Measurements from ENCODE around the gene FAM20C. TPM values are rescaled to one million over a fixed set of nuclear protein-coding genes. Genes with fewer than 3 reads are reported as not detected.
"Not testable (repeated sequence)": the region's sequence is repeated elsewhere in the genome, so short reads cannot be mapped to it uniquely, and the experiment has no call there.

Gene FAM20C
- total RNA-seq, 1 donor from 2014 or later = 58.8 TPM

DNA sequence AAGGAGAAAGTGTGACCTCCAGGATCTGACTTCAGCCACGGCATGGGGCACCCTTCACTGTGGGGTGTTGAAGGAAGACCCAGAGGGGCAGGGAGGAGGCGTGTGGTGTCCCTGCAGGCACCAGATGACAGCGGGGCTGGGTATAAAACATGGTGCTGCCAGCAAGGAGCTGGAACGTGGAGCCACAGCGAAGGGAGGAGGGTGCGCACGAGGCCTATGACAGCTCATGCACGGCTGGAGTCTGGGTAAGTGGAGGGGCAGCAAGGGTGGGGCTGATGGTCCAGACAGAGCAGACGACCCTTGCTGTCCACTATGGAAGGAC is 69.8 kb downstream of the FAM20C start:
- Histone ChIP-seq H3K27ac (no peak overlapping the region), H3K36me3 (peaks cover 32% of the 10 kb centered on the region), H3K4me1 (peaks cover 4% of the 10 kb centered on the region), H3K4me3 (no peak overlapping the region), H3K27me3 (no peaks in the 10 kb centered on the region), H3K9me3 (no peaks in the 10 kb centered on the region)
- no peak for ATAC-seq
- DNase-seq = peak; percentile 37
- intact Hi-C loops (cut with DNase I) = no loop called here
- TF ChIP-seq CTCF (IDR thresholded peaks at IDR 0.05) = no peak

DNA sequence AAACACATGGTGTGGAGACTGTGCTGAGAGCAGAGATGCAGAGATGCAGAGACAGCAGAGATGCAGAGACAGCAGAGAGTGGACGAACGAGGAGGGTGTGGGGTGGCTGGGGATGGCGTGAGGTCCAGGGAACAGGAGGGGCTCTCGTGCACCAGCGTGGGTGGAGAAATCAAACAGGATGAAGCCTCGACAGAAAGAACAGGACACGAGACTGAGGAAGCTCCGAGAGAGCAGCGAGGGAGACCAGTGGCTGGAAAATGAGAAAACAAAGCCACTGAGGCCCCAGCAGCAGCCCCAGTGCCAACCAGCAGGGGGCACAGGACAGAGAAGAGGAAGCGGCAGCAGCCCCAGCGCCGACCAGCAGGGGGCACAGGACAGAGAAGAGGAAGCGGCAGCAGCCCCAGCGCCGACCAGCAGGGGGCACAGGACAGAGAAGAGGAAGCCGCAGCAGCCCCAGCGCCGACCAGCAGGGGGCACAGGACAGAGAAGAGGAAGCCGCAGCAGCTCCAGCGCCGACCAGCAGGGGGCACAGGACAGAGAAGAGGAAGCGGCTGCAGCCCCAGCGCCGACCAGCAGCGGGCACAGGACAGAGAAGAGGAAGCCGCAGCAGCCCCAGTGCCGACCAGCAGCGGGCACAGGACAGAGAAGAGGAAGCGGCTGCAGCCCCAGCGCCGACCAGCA is 70.4 kb downstream of the FAM20C start:
- H3K36me3 ChIP-seq = peaks cover 29% of the 10 kb centered on the region
- intact Hi-C loops (cut with DNase I); ATAC-seq; H3K4me1 ChIP-seq; H3K27me3 ChIP-seq; H3K4me3 ChIP-seq; H3K9me3 ChIP-seq; H3K27ac ChIP-seq: not testable (repeated sequence)
- DNase-seq = peak; percentile 62

DNA sequence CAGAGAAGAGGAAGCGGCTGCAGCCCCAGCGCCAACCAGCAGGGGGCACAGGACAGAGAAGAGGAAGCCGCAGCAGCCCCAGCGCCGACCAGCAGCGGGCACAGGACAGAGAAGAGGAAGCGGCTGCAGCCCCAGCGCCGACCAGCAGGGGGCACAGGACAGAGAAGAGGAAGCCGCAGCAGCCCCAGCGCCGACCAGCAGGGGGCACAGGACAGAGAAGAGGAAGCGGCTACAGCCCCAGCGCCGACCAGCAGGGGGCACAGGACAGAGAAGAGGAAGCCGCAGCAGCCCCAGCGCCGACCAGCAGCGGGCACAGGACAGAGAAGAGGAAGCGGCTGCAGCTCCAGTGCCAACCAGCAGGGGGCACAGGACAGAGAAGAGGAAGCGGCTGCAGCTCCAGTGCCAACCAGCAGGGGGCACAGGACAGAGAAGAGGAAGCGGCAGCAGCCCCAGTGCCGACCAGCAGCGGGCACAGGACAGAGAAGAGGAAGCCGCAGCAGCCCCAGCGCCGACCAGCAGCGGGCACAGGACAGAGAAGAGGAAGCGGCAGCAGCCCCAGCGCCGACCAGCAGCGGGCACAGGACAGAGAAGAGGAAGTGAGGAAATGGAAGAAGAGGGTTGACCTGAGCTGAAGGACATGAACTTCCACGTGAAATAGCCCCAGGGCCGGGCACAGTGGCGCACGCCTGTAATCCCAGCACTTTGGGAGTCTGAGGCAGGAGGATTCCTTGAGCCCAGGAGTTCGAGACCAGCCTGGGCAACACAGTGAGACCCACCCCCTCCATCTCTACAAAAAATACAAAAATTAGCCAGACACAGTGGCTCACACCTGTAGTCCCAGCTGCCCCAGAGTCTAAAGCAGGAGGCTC is 71.3 kb downstream of the FAM20C start:
- H3K27me3 ChIP-seq; intact Hi-C loops (cut with DNase I); H3K4me1 ChIP-seq; H3K9me3 ChIP-seq; H3K4me3 ChIP-seq: not testable (repeated sequence)
- peak; percentile 88 for DNase-seq
- peak; percentile 8 for ATAC-seq
- Histone ChIP-seq H3K36me3 (peaks cover 25% of the 10 kb centered on the region), H3K27ac (peak overlapping the region; percentile 49)
- peak; percentile 67 for TF ChIP-seq CTCF (IDR thresholded peaks at IDR 0.05)

GRCh38 chr7:264541-265191 is 72.3 kb downstream of the FAM20C start:
- H3K36me3 ChIP-seq = peaks cover 16% of the 10 kb centered on the region
- peaks cover 4% of the 10 kb centered on the region for H3K4me1 ChIP-seq
- H3K4me3 ChIP-seq = no peak overlapping the region
- no peaks in the 10 kb centered on the region for H3K27me3 ChIP-seq
- intact Hi-C loops (cut with DNase I) = no loop called here
- DNase-seq (no peak), ATAC-seq (peak; percentile 54)
- no peak for TF ChIP-seq CTCF (IDR thresholded peaks at IDR 0.05)
- no peaks in the 10 kb centered on the region for H3K9me3 ChIP-seq
- peak overlapping the region; percentile 49 for H3K27ac ChIP-seq

- Histone ChIP-seq H3K27ac (no peak overlapping the region), H3K4me3 (no peak overlapping the region), H3K36me3 (peaks cover 8% of the 10 kb centered on the region), H3K4me1 (peaks cover 4% of the 10 kb centered on the region), H3K27me3 (no peaks in the 10 kb centered on the region), H3K9me3 (no peaks in the 10 kb centered on the region)
- intact Hi-C loops (cut with DNase I) = no loop called here
- ATAC-seq (no peak), DNase-seq (no peak)
- TF ChIP-seq CTCF (IDR thresholded peaks at IDR 0.05) = no peak
Observed at GRCh38 chr7:265192-265997, 73.0 kb downstream of the FAM20C start.
